ENCODE data around the gene CDK10.

DNA sequence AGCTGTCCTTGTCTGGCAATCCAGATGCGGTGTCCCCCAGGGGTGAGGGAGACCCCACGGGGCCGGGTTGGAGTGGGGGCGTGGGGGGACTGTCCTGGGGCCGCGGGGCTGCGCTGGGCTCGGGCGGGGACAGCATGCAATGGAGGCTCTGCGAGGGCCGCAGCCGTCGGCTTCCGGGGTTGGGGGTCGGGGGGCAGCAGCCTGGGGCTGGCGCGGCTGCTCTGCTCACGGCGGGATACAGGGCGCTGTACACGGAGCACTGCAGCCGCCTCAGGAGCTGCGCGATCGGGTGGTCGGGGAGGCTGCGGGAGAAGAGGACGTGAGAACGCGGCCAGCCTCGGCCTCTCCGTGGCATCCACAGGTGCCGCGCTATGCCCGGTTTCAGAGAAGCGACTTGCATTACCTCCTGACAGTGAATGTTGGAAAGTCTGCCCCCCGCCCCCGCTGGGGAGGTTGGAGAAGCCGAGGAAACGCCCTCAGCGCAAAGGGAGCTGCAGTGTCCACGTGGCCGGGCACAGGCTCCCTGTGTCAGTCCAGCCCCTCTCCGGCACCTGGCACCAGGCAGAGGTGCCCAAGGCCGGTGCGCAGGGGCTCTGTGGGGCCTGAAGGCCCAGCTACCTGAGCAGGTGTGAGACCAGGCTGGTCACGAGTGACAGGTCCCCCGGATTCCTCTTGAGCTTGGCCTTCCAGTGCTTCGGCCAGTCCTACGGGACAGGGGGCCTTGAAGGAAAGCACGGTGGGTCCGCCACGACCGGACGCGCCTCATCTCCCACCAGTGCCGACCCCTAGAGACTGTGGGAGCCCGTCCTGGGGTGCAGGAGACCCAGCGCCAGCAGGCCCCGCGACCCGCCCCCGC lies 24.4 kb downstream of the CDK10 start:
- TF ChIP-seq CTCF (IDR thresholded peaks at IDR 0.05) = no peak
- TF ChIP-seq POLR2A (IDR thresholded peaks at IDR 0.05) = no peak
